A673 (cell line): ENCODE measurements around the gene MAP3K21. TPM values are rescaled to one million over a fixed set of nuclear protein-coding genes. Genes with fewer than 3 reads are reported as not detected.

Source experiments
- BruUV-seq: library from RNA; stranded (reverse); fragments of 400-500 nt; replicated peaks from 2 replicates; lab custom pipeline; 2021; lab: Mats Ljungman, UMichigan
- CTCF ChIA-PET: fragments of 300-600 bp; sonication (Branson Sonifier 250); formaldehyde crosslinking; loops from one replicate; lab custom pipeline; 2022; ENCODE audit warnings: antibody characterized with exemption; lab: Charles Lee
- POLR2A ChIA-PET: fragments of 300-600 bp; sonication (Branson Sonifier 250); formaldehyde crosslinking; loops from one replicate; lab custom pipeline; 2022; ENCODE audit warnings: antibody characterized with exemption; ENCODE audit not compliant: low non-redundant PET; lab: Charles Lee
- DNase-seq: peaks from one replicate; pipeline ENCODE4 v3.0.0-alpha.2; 2015; ENCODE audit warnings: low spot score
- H3K27ac ChIP-seq: fragments of 200-600 bp; sonication (generic); 2 replicates; pipeline ENCODE4 v1.5.1; 2016; ENCODE audit warnings: mixed run types, low read depth, mild to moderate bottlenecking, mixed read lengths, antibody characterized with exemption, low read length; ENCODE audit not compliant: poor library complexity, severe bottlenecking
- H3K27me3 ChIP-seq: fragments of 200-600 bp; sonication (generic); replicated peaks from 2 replicates; pipeline ENCODE4 v1.6.1; 2017; ENCODE audit warnings: mixed run types, low read depth, mild to moderate bottlenecking, mixed read lengths, antibody characterized with exemption, low read length; ENCODE audit not compliant: insufficient read depth, poor library complexity
- H3K36me3 ChIP-seq: fragments of 200-600 bp; sonication (generic); 2 replicates; pipeline ENCODE4 v1.6.1; 2016; ENCODE audit warnings: mixed run types, mild to moderate bottlenecking, mixed read lengths, antibody characterized with exemption, low read length; ENCODE audit not compliant: insufficient read depth, poor library complexity, severe bottlenecking
- H3K4me1 ChIP-seq: fragments of 200-600 bp; sonication (generic); 2 replicates; pipeline ENCODE4 v1.6.1; 2017; ENCODE audit warnings: mixed run types, mild to moderate bottlenecking, mixed read lengths, antibody characterized with exemption, low read length; ENCODE audit not compliant: insufficient read depth, poor library complexity, severe bottlenecking
- H3K4me3 ChIP-seq: fragments of 200-600 bp; sonication (generic); 2 replicates; pipeline ENCODE4 v1.5.1; 2016; ENCODE audit warnings: low read depth, mixed run types, mild to moderate bottlenecking, mixed read lengths, low read length; ENCODE audit not compliant: poor library complexity, severe bottlenecking
- H3K9me3 ChIP-seq: fragments of 200-600 bp; sonication (generic); 2 replicates; pipeline ENCODE4 v1.6.1; 2016; ENCODE audit warnings: mixed run types, low read depth, mild to moderate bottlenecking, mixed read lengths, antibody characterized with exemption, low read length; ENCODE audit not compliant: poor library complexity, severe bottlenecking
- EZH2 ChIP-seq: fragments of 200-600 bp; sonication (generic); IDR thresholded peaks from 2 replicates; pipeline ENCODE4 v1.6.1; 2017; ENCODE audit warnings: borderline replicate concordance, low read depth, mild to moderate bottlenecking, mixed read lengths, antibody characterized with exemption, low read length; ENCODE audit not compliant: poor library complexity, severe bottlenecking
- intact Hi-C: fragments of 100-400 bp; cut with micrococcal nuclease; formaldehyde crosslinking; loops from one replicate; pipeline ENCODE4 v1.10.0; 2022; ENCODE audit not compliant: unreplicated experiment
- total RNA-seq: library from RNA; stranded (reverse); gene quantifications from 2 replicates; pipeline ENCODE4 v1.2.3, GENCODE V29; 2021
- TF ChIP-seq, protein P1 (sequence below): fragments of 300-800, 200-600 bp; sonication (generic); conservative IDR thresholded peaks from 2 replicates; pipeline ENCODE4 v1.5.1; 2017; ENCODE audit warnings: low read depth, mild to moderate bottlenecking, antibody characterized with exemption, low read length, moderate library complexity, mixed read lengths

The MAP3K21 gene
- total RNA-seq, 1 experiment from 2014 or later, result 0.88 TPM

DNA sequence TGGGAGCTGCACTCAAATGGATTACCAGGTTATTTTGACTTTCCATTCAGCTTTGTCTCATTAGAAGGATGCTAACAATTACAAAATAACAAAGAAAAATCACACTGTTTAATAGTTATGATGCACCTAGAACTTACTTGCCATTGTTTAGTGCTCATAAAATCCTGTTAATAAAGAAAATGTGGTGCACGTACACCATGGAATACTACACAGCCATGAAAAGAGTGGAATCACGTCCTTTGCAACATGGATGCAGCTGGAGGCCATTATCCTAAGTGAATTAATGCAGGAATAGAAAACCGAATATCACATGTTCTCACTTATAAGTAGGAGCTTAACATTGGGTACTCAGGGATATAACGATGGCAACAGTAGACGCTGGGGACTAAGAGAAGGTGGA is 19.8 kb downstream of the MAP3K21 start:
- intact Hi-C loops, result no loop called here
- CTCF ChIA-PET, result no interaction called here
- Histone ChIP-seq H3K9me3 (no peaks in the 10 kb centered on the region), H3K27me3 (peaks cover 13% of the 10 kb centered on the region), H3K27ac (no peak overlapping the region), H3K4me1 (no peaks in the 10 kb centered on the region), H3K4me3 (no peak overlapping the region), H3K36me3 (no peaks in the 10 kb centered on the region)
- POLR2A ChIA-PET, result no interaction called here
- no peak for DNase-seq
- TF ChIP-seq, protein P1, sequence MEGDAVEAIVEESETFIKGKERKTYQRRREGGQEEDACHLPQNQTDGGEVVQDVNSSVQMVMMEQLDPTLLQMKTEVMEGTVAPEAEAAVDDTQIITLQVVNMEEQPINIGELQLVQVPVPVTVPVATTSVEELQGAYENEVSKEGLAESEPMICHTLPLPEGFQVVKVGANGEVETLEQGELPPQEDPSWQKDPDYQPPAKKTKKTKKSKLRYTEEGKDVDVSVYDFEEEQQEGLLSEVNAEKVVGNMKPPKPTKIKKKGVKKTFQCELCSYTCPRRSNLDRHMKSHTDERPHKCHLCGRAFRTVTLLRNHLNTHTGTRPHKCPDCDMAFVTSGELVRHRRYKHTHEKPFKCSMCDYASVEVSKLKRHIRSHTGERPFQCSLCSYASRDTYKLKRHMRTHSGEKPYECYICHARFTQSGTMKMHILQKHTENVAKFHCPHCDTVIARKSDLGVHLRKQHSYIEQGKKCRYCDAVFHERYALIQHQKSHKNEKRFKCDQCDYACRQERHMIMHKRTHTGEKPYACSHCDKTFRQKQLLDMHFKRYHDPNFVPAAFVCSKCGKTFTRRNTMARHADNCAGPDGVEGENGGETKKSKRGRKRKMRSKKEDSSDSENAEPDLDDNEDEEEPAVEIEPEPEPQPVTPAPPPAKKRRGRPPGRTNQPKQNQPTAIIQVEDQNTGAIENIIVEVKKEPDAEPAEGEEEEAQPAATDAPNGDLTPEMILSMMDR, result no peak
- no TSS peak for BruUV-seq

DNA sequence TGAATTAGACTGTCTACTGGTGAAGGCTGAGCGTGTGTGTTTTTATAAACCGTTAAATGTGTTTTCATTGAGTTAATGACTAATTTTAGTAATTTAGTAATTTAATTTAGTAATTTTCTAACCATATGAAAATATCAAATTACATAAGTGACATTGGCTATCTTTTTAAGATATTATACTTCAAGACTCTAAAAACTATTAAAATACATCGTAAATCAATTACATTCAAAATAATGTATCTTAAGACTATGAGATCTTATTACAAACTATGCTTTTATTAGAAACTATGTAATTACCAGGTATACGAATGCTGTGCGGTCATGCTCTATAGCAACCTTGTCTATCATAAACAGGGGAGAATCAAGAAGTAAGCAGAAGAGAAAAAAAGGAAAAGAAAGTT is 21.6 kb downstream of the MAP3K21 start:
- H3K27me3 ChIP-seq, result peaks cover 7% of the 10 kb centered on the region
- no peaks in the 10 kb centered on the region for H3K9me3 ChIP-seq
- ChIA-PET CTCF (no interaction called here), POLR2A (no interaction called here)
- H3K4me1 ChIP-seq, result no peaks in the 10 kb centered on the region
- TF ChIP-seq, protein P1, result no peak
- TF ChIP-seq EZH2, result no peak
- DNase-seq, result no peak
- intact Hi-C loops, result no loop called here
- no peaks in the 10 kb centered on the region for H3K36me3 ChIP-seq
- no peak overlapping the region for H3K27ac ChIP-seq
- no TSS peak for BruUV-seq
- H3K4me3 ChIP-seq, result no peak overlapping the region

DNA sequence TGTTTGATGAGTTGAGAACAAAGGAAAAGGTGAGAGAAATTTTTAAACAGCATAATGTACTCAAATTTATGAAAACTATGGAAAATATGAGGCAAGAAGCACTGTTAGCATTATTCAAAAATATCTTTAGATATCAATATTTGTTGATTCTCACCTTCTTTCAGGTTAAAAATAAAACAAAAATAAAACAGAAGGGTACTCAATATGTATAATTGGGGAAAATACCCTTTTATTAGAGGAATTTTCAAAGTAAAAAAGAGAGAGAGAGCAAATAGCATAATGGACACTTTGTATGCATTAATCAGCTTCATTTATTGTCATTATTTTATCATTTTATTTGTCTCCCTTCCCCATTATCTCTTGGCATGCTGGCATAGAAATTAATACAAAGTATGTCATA is 27.5 kb downstream of the MAP3K21 start:
- intact Hi-C loops, result no loop called here
- BruUV-seq, result no TSS peak
- POLR2A ChIA-PET, result no interaction called here
- Histone ChIP-seq H3K4me3 (no peak overlapping the region), H3K9me3 (no peaks in the 10 kb centered on the region), H3K27ac (no peak overlapping the region), H3K4me1 (no peaks in the 10 kb centered on the region), H3K36me3 (no peaks in the 10 kb centered on the region), H3K27me3 (no peaks in the 10 kb centered on the region)
- CTCF ChIA-PET, result no interaction called here
- no peak for DNase-seq
- no peak for TF ChIP-seq EZH2
- TF ChIP-seq, protein P1, result no peak
